SK-N-DZ (cell line): ENCODE results near the gene VIM. TPM values are rescaled to one million over a fixed set of nuclear protein-coding genes. Genes with fewer than 3 reads are reported as not detected.

ENCODE experiments used
- DNase-seq: peaks from one replicate; pipeline ENCODE4 v3.0.0-alpha.2; 2015; ENCODE audit warnings: low spot score
- polyA plus RNA-seq, 2 experiments: library from polyadenylated mRNA; depleted of rRNA; stranded (reverse); fragments of >200 nt; gene quantifications; 2 replicates each; pipeline ENCODE4 v1.2.3, GENCODE V29; 2014

The VIM gene
- 117 and 143 TPM in 2 replicates for polyA plus RNA-seq (2014; cell fraction: cytosol; rRNA removed)
- polyA plus RNA-seq (2014; cell fraction: nucleus; rRNA removed), result 47.9 and 64.0 TPM in 2 replicates

DNA sequence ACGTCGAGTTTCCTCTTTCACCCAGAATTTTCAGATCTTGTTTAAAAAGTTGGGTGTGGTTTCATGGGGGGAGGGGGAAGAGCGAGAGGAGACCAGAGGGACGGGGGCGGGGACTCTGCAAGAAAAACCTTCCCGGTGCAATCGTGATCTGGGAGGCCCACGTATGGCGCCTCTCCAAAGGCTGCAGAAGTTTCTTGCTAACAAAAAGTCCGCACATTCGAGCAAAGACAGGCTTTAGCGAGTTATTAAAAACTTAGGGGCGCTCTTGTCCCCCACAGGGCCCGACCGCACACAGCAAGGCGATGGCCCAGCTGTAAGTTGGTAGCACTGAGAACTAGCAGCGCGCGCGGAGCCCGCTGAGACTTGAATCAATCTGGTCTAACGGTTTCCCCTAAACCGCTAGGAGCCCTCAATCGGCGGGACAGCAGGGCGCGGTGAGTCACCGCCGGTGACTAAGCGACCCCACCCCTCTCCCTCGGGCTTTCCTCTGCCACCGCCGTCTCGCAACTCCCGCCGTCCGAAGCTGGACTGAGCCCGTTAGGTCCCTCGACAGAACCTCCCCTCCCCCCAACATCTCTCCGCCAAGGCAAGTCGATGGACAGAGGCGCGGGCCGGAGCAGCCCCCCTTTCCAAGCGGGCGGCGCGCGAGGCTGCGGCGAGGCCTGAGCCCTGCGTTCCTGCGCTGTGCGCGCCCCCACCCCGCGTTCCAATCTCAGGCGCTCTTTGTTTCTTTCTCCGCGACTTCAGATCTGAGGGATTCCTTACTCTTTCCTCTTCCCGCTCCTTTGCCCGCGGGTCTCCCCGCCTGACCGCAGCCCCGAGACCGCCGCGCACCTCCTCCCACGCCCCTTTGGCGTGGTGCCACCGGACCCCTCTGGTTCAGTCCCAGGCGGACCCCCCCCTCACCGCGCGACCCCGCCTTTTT is at the start of gene VIM:
Gene VIM (plus strand): TSS at position 151 of the 925 bp plus-strand sequence. CDS start 1,182 bp downstream, outside the sequence.
- DNase-seq, result peak; percentile 23

DNA sequence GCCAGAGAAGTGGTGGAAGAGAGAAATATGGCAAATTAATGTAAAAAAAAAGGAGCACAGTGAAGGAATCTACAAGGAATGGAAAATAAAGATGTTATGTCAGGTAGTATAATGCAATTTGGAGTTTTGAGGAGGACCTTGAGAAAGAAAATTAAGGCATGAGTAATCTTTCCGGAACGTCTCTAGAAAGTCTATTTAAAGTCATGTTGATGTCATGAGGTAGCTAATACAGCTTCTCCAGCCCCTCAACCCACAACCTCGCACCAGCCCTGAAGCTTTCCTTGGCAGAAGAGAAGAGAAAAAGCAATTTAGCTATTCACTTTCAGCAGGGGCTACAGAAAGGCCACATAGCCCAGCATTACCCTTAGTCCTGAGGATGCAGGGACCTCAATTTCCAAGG is 49.0 kb upstream of the VIM start:
- DNase-seq, result no peak

DNA sequence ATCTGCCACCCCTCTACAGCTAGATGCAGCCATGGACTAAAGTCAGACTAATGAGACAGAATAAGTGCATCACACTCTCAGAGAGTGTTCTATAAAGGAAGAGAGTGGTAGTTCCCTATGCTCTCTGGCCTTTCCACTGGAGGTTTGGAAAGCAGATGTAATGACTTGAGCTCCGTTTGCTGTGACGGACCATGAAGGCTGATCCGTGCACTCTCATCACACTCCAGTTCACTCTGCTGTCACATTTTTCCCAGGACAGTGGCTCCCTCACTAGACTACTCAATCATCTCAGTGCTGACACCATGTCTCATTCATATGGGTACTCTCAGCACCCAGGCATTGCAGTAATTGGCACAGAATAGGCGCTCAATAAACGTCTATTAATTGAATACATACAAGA is 46.9 kb upstream of the VIM start:
- DNase-seq, result no peak

DNA sequence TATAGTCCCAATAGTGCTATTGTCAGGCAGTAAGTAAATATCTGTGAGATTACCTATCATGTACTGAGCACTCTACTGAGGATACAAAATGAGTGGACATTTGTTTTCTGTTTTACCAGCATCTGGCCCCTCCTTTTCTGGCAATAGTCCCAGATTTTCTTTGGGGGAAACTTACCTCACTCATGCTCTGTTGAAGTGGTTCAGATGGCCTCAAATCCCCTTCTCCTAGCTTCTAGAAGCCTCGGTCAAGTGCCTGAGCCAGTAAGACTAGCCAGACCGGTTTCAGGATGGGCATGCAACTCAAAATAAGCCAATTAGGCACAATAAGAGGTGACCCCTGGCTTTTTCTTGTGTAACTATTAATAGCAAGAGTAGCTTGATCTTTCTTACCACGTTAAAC is 46.3 kb upstream of the VIM start:
- no peak for DNase-seq

DNA sequence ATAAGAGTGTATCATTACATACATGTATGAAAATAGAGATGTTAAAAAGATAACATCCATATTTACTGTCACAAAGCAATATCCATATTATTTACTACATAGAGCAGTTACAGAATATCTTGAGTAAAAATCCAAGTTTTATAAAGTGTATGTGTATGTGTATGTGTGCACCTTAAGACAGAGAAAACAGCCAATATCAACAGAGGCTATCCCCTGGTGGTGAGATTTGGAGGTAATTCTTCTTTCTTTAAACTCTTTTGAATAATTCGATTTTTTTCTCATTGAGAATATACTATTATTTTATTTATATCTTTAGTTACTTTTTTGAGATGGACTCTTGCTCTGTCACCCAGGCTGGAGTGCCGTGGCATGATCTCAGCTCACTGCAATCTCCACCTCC is 44.9 kb upstream of the VIM start:
- no peak for DNase-seq

GRCh38 chr10:17185873-17186272 is 42.2 kb upstream of the VIM start:
- DNase-seq, result no peak

DNA sequence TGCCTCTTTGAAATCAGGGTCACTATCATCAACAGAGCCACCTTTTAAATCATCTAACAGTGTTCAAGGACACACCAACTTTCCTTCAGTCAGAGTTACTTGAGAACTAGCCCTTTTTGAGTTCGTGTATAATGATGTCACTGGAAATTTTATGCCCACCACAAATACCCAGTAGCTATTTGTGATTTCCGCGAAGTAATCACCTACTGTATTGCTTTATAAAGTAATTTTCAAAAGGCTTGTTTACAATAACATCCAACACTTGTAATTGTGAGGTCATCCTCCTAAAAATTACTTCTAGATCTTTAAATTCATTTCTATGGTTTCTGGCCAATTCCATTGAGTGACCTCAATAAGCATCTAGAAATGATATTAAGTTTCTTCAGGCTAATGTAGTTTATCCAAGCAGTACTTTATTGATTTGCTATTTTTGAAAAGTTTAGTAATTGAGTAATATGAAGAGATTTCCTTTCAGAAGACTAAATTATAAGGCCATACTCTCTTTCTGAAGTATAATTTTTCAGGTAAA is 39.3 kb upstream of the VIM start:
- DNase-seq, result no peak

- DNase-seq, result no peak
These were observed 37.4 kb upstream of the VIM start for GRCh38 chr10:17190602-17191001.

DNA sequence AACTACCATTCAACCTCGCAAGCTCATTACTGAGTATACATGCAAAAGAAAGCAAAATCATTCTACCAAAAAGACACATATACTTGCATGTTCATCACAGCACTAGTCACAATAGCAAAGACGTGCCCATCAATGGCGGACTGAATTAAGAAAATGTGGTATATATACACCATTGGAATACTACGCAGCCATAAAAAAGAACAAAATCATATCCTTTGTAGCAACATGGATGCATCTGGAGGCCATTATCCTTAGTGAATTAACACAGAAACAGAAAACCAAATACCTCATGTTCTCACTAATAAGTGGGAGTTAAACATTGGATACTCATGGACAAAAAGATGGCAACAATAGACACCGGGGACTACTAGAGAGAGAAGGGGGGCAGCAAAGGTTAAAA is 33.0 kb upstream of the VIM start:
- no peak for DNase-seq

DNA sequence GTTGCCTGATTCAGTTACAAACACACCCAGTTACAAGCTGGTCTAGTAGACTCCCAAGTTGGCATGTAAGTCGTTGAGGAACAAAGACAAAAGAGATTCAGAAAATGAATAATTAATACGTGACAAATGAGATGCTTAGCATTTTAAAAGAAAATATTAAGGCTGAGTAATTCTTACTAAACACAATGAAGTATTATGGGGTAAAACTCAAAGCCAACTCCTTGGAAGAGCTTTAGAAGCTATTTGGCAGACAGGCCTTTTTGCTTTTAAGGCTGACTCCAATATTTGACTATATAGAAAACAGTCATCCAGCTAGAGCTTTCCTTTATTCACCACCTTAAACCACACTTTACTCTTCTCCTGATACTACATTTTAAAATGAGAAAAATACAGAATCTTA is 32.0 kb upstream of the VIM start:
- no peak for DNase-seq

- DNase-seq, result no peak
These were observed 31.5 kb upstream of the VIM start for GRCh38 chr10:17196573-17196972.

GRCh38 chr10:17199351-17199804 is 28.7 kb upstream of the VIM start:
- DNase-seq, result peak; percentile 91

DNA sequence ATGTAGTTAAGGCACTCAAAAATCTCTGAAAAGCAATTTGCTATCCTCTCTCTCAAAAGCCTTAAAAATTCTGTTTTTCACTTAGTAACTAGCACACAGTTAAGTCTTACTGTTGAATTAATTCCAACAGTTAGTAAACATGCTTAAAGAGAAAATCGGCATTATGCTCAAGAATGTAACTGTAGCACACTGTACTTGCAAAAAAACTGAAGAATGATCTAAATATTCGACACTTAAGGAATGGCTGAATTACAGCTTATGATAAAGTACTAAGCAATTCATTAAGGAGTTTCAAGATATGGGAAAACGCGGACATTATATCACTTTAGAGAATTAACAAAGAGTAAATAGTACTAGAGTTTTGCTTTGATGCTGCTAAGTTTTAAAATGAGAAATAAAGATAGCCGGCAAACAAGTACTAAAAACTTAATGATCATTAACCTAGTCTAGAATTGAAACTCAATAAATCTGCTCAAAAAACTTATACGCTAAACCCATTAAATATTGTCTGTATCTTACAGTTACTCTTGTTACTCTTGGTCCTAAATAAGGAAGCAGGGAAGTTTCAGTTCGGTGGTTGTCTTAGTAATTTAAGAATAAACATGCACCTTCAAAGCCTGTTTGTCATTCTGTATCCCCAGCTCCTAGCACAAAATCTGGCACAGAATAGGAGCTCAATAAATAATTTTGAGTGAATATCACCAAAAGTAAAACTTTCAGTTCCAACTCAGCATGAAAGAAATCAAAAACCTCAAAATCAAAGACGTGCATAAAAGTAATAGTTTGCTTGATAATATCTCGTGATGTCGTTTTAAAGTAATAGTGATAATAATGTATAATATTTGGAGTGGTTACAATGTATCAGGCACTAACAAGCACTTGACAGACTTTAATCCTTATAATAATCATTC is 27.8 kb upstream of the VIM start:
- DNase-seq, result no peak

- DNase-seq, result peak; percentile 85
These were observed 26.9 kb upstream of the VIM start, which contains the start of gene TRDMT1 for GRCh38 chr10:17200912-17201793. TRDMT1 (minus strand) TSS chr10:17201672; CDS start chr10:17201634, 38 bp downstream.

DNA sequence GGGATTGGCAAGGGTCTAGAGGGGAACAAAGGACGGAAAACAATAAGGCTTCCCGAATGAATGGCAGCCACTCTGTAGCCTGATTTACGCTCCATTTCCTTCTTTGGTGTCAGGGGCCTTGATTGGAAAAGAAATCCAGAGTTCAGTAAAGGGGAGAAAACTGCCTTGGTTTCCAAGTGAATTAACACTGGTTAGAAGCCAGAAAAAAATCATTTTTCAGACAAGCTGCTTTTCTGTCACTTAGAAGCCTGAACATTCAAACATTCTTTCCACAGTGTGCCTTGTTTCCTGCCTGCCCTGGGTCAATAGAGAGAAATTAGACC is 26.3 kb upstream of the VIM start:
- DNase-seq, result no peak

DNA sequence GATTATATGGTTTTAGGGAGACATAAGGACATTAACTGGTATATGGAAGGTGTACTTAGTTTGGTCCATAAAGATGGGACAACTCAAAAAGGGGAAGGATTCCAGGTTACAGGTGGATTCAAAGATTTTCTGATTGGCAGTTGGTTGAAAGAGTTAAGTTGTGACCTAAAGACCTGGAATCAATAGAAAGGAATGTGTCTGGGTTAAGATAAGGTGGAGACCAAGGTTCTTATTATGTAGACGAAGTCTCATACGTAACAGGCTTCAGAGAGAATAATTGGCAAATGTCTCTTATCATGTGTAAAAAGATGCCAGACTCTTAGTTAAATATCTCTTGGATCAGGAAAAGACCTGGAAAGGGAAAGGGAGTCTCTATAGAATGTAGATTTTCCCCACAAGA is 25.5 kb upstream of the VIM start:
- DNase-seq, result no peak

- DNase-seq, result no peak
These were observed 25.0 kb upstream of the VIM start for GRCh38 chr10:17202999-17203398.

- DNase-seq, result no peak
These were observed 24.6 kb upstream of the VIM start for GRCh38 chr10:17203416-17203815.

GRCh38 chr10:17206210-17206709 is 21.8 kb upstream of the VIM start:
- DNase-seq, result no peak

- DNase-seq, result no peak
These were observed 19.6 kb upstream of the VIM start for GRCh38 chr10:17208476-17208875.

GRCh38 chr10:17209302-17209701 is 18.7 kb upstream of the VIM start:
- no peak for DNase-seq
